ENCODE measurements around the gene PSMD4.
"Not testable (repeated sequence)": the region's sequence is repeated elsewhere in the genome, so short reads cannot be mapped to it uniquely, and the experiment has no call there.

The PSMD4 gene

GRCh38 chr1:151254217-151255213 is at the start of gene PSMD4:
TSS of gene PSMD4 (plus strand) at chr1:151254734. CDS start at chr1:151254783, 49 bp downstream.
- peak; percentile 91 for DNase-seq

GRCh38 chr1:151205381-151205965 is 49.1 kb upstream of the PSMD4 start:
- not testable (repeated sequence) for DNase-seq

GRCh38 chr1:151210830-151211229 is 43.7 kb upstream of the PSMD4 start:
- no peak for DNase-seq

DNA sequence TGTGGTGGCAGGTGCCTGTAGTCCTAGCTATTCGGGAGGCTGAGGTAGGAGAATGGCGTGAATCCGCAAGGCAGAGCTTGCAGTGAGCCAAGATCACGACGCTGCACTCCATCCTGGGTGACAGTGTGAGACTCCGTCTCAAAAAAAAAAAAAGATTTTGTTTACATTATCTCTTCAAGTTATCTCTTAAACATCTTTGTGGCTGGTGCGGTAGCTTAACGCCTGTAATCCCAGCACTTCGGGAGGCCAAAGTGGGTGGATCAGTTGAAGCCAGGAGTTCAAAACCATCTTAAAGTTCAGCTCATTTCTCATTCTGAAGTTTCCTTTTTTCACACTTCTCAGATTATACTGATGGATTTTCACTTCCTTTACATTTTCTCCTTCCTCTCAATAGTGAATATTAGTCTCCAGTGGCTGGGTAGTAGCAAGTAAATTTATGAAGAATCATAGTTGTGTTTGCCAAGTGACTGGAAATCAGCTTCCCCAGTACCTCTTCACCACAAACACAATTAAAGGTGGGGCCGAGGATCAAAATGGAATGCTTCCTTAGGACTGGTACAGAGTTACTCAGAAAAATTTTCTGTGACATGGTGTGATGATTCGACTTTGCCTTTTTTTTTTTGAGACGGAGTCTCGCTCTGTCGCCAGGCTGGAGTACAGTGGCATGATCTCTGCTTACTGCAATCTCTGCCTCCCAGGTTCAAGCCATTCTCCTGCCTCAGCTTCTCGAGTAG is 42.4 kb upstream of the PSMD4 start:
- DNase-seq: no peak

- no peak for DNase-seq
Measured at GRCh38 chr1:151213560-151213959, 41.0 kb upstream of the PSMD4 start.

DNA sequence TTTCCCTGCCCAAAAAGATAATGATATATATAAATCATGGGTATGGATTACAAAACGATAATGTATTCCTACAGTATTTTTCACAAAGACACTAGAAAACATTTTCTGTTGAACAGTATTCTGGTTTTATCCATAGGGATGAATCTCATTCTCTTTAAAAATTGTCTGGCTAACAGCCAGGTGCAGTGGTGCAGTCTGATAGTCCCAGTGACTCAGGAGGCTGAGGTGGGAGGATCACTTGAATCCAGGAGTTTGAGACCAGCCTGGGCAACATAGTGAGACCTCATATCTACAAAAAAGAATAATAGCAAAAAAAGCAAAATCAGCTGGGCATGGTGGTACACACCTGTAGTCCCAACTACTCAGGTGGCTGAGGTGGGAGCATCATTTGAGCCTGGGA is 32.9 kb upstream of the PSMD4 start:
- no peak for DNase-seq

- no peak for DNase-seq
Measured at GRCh38 chr1:151222130-151222529, 32.4 kb upstream of the PSMD4 start.

DNA sequence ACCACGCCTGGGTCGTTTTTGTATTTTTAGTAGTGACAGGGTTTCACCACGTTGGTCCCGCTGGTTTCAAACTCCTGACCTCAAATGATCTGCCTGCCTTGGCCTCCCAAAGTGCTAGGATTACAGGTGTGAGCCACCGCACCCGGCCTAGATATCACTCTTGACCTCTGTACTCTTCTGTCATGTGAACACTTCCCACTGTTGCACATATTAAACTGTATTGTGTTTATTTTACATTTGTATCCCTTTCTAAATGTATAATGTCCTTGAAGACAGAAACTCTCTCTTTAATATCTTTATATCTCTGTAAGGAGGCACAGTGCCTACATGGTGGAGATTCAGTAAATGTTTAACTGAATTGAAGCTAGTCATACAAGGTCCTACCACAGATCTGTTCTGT is 19.3 kb upstream of the PSMD4 start:
- DNase-seq: no peak

DNA sequence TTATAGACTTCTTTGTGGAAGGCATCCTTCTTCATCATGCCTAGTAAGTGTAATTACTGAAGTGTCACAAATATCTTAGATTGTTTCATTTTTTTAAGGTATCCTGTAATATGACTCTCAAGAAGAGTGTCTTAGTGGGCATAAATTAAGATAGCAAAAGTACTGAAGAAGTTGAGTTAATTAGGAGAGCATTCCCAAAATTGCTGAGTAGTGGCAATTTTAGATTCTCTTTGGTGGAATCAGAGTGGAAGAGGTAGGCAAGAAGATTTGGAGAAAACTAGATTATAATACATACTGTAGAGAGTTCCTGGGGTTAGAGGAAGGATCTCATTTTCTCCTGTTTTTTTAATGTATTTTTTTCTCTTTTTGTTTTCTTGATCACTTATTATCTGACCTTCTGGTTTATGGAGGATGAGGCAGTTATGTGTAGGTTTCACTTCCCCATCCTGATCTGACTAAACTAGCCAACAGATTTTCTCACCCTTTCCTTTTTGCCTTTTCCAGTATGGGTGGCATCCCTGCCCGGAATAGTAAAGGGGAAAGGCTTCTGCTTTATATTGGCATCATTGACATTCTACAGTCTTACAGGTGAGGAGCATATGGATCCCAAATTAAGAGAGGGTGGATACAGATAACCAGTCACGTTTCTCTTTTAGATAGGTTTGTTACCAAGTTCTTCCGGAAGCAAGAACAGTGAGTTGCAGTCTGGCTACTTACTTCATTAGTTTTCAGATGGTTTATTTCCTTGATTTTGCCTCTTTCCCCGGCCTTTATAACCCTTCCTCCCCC is 16.7 kb upstream of the PSMD4 start:
- no peak for DNase-seq

GRCh38 chr1:151238467-151238739 is 16.1 kb upstream of the PSMD4 start:
- DNase-seq: no peak

- DNase-seq: no peak
Measured at GRCh38 chr1:151242442-151242841, 12.1 kb upstream of the PSMD4 start.

- DNase-seq: no peak
Measured at GRCh38 chr1:151243683-151244216, 10.8 kb upstream of the PSMD4 start.

DNA sequence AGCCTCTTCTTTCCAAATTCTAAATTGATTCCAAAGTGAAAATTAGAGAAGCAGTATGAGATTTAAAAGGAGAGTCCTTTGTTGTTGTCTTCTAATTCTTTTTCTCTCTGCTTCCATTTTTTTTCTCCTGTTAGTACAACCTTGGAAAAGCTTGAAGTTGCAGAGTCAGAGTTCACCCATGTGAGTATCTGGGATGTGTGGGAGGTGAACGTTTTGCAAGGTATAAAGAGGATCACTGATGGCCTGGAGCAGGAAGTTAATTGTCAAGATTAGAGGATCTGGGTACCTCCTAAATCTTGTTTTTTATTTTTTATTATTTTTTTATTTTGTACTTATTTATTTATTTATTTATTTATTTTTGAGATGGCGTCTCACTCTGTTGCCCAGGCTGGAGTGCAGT is 7.7 kb upstream of the PSMD4 start:
- no peak for DNase-seq

DNA sequence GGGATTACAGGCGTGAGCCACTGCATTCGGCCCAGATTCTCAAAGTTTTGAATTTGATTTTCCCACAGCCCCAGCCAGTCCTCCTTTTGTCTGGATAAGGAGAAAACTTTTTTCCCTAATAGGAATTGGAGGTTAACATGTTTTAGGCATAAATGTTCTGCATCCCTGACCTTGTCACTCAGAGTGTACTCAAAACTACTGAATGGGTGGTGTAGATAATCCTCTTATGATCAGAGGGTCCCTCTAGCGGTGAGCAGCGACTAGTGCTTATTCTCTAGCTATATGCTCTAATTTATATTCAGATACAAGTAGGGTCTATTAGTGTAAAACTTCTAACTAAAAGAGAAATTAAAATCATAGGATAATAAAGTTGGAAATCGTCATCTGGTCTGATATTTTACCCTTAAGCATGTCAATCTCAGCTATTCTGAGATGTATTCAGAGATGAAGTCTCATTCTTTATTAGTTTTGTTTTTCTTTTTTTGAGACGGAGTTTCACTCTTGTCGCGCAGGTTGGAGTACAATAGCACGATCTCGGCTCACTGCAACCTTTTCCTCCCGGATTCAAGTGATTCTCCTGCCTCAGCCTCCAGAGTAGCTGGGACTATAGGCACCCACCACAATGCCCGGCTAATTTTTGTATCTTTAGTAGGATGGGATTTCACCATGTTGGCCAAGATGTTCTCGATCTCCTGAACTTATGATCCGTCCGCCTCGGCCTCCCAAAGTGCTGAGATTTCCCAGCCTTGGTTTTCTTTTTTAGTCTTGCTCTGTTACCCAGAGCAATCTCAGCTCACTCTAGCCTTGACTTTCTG is 2.7 kb upstream of the PSMD4 start:
- peak; percentile 62 for DNase-seq

DNA sequence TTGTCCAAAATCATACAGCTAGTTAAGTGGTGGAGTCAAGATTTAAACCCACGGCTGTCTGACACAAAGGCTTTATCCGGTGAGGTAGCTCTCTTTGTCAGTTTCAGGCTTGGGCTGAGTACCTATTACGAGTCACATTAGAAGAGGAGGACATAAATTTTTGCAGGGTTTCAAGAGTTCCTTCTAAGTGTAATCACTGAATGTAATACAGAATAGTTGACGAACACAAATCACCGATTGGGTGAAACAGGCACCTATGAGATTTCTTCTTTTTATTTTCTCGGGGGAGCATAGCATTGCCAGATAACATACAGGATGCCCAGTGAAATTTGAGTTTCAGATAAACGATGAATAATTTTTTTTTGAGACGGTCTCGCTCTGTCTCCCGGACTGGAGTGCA is 847 bp downstream of the PSMD4 start:
- DNase-seq: no peak

DNA sequence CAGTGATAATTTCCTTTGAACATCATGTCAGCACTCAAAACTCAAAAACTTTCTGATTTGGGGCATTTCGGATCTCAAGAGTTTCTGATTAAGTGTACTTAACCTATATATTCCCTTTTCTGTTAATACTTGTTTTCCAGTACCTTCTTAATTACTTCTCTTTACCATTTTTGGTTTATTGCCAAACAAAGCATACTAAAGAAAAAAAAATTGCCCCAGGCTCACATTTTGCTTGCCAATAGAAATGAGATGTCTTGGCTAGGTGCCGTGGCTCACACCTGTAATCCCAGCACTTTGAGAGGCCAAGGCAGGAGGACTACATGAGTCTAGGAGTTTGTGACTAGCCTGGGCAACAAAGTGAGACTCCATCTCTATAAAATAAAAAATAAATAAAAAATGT is 4.8 kb downstream of the PSMD4 start:
- DNase-seq: no peak

DNA sequence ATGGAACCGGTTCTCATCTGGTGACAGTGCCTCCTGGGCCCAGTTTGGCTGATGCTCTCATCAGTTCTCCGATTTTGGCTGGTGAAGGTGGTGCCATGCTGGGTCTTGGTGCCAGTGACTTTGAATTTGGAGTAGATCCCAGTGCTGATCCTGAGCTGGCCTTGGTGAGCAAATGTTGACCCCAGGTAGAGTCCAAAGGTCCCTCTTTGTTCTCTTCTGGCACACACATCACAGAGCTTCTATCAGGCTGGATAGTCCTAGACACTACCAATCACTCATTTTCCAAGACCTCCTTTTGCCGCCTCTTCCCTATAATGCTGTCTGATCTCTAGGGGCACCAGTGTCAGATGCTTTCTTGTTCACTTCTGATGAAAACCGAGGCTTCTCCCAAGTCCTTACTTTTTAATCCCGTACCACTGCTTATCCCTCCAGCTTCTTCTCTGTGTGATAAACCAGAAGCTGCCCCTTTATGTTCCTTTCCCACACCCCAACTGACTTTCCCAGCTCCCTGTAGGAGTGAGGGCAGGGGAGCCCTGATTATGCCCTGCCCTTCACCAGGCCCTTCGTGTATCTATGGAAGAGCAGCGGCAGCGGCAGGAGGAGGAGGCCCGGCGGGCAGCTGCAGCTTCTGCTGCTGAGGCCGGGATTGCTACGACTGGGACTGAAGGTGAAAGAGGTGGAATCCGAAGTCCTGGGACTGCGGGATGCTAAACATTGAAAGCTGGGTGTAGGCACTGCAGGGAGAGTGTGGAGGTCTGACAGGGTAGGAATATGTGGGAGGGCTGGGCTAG is 11.1 kb downstream of the PSMD4 start:
- no peak for DNase-seq

DNA sequence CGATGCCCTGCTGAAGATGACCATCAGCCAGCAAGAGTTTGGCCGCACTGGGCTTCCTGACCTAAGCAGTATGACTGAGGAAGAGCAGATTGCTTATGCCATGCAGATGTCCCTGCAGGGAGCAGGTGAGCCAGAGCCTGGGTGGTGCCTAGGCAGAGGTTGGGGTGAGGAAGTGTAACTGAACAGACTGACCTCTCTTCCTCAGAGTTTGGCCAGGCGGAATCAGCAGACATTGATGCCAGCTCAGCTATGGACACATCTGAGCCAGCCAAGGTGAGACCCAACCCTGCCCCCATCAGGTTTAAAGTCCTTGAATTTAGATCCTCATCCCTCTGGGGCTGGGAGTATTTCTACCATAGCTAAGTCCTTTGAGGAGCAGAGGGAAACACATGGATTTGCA is 11.8 kb downstream of the PSMD4 start:
- no peak for DNase-seq

GRCh38 chr1:151266821-151267220 is 12.3 kb downstream of the PSMD4 start:
- DNase-seq: no peak

- no peak for DNase-seq
Measured at GRCh38 chr1:151267760-151268159, 13.2 kb downstream of the PSMD4 start.

DNA sequence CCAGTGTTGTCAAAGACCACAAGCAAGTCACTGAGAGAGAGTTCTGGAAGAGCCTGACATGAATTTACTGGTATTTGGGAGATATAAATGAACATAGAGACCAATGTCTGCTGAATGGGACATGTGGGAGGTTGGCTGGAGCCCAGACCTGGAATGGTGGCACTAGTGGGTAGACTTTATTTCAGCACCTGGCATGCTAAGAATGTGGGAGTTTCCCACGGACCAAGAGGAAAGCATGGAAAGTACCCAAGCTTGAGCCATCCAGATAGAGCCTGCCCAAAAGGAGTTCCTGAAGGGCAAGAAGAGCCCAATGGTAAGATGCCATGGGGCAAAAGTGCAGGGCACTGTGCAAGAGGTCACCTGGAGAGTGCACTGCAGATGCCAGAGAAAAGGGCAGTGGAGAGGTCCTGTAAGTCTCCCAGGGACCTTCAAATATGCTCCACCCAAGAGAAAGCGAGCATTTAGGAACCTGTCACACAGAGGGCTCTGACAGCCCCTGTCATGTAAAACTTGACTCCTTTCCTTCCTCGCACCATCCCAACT is 19.5 kb downstream of the PSMD4 start:
- DNase-seq: no peak

Data from activated gamma-delta T cell treated with Interleukin-2 at 50 U/mL for 16 hours (primary cell).